Measurements from ENCODE around the gene GUF1. TPM values are rescaled to one million over a fixed set of nuclear protein-coding genes. Genes with fewer than 3 reads are reported as not detected.

Gene GUF1
- total and polyA plus RNA-seq, 2 of the 13 experiments (the other 11 are each of a cell fraction or from before 2014, with no cell fraction given) = 10.3 to 24.6 TPM

GRCh38 chr4:44678094-44679041 lies at the start of gene GUF1 (continued):
- no peak for TF ChIP-seq ZNF326 (CRISPR knock-in tag; IDR thresholded peaks at IDR 0.05; ENCODE audit: borderline replicate concordance)
- peak; percentile 69 for TF ChIP-seq SRSF1 (optimal IDR thresholded peaks at IDR 0.05; ENCODE audit: low read depth, low read length)
- TF ChIP-seq FOSL2 (CRISPR knock-in tag; IDR thresholded peaks at IDR 0.05) = peak; percentile 44
- no peak for TF ChIP-seq ZKSCAN8 (CRISPR knock-in tag; IDR thresholded peaks at IDR 0.05; ENCODE audit: borderline replicate concordance)
- TF ChIP-seq SPEN (CRISPR knock-in tag; IDR thresholded peaks at IDR 0.05; ENCODE audit: low read depth) = peak; percentile 91
- no peak for TF ChIP-seq PREB (CRISPR knock-in tag; IDR thresholded peaks at IDR 0.05)
- no peak for TF ChIP-seq RBAK (CRISPR knock-in tag; IDR thresholded peaks at IDR 0.05)
- peak; percentile 64; the same call in 1 of the 2 replicates for TF ChIP-seq GLI4 (CRISPR knock-in tag; IDR thresholded peaks at IDR 0.05; ENCODE audit: borderline replicate concordance)
- peak; percentile 38; the same call in 1 of the 2 replicates for TF ChIP-seq BRD4 (CRISPR knock-in tag; IDR thresholded peaks at IDR 0.05)
- peak; percentile 84 for TF ChIP-seq ZBTB42 (CRISPR knock-in tag; IDR thresholded peaks at IDR 0.05)
- TF ChIP-seq SRY (CRISPR knock-in tag; IDR thresholded peaks at IDR 0.05) = peak; percentile 86; the same call in 1 of the 2 replicates
- TF ChIP-seq ZNF513 (CRISPR knock-in tag; conservative IDR thresholded peaks at IDR 0.05) = 0 out of 2 replicates have a peak, but pooled peaks have one; percentile 17
- 0 out of 2 replicates have a peak, but pooled peaks have one; percentile 32 for TF ChIP-seq JUND (CRISPR knock-in tag; IDR thresholded peaks at IDR 0.05)
- no peak for TF ChIP-seq ZBTB40 (IDR thresholded peaks at IDR 0.05)
- TF ChIP-seq ZBTB40 (CRISPR knock-in tag; IDR thresholded peaks at IDR 0.05) = peak; percentile 68; the same call in 1 of the 2 replicates
- TF ChIP-seq PAWR (CRISPR knock-in tag; IDR thresholded peaks at IDR 0.05; ENCODE audit: borderline replicate concordance) = no peak
- TF ChIP-seq SP5 (CRISPR knock-in tag; IDR thresholded peaks at IDR 0.05; ENCODE audit: borderline replicate concordance, low read depth) = no peak

All from HepG2 (cell line).